Gastrocnemius medialis (tissue), 4 donors: Measurements from ENCODE around the gene ZNF586.

ENCODE experiments used
- POLR2A ChIP-seq, 2 donors: fragments of 450-650 bp; IDR thresholded peaks; one replicate each; pipeline ENCODE4 v1.6.1; 2017; ENCODE audit warnings: antibody characterized with exemption in 2 of 2, mild to moderate bottlenecking in 2 of 2, moderate library complexity in 2 of 2
- TF ChIP-seq, protein P1 (sequence below), 5 experiments: fragments of 450-650 bp in 3 of 5; fragments of 200-600 bp in 2 of 5; sonication (generic) in 2 of 5; IDR thresholded peaks in 4 of 5; conservative IDR thresholded peaks in 1 of 5; 1 replicate in 4 of 5; 2 replicates in 1 of 5; pipeline ENCODE4 v1.5.1; 2016 to 2019; ENCODE audit warnings: antibody characterized with exemption in 5 of 5, mild to moderate bottlenecking in 3 of 5, moderate library complexity in 3 of 5

DNA sequence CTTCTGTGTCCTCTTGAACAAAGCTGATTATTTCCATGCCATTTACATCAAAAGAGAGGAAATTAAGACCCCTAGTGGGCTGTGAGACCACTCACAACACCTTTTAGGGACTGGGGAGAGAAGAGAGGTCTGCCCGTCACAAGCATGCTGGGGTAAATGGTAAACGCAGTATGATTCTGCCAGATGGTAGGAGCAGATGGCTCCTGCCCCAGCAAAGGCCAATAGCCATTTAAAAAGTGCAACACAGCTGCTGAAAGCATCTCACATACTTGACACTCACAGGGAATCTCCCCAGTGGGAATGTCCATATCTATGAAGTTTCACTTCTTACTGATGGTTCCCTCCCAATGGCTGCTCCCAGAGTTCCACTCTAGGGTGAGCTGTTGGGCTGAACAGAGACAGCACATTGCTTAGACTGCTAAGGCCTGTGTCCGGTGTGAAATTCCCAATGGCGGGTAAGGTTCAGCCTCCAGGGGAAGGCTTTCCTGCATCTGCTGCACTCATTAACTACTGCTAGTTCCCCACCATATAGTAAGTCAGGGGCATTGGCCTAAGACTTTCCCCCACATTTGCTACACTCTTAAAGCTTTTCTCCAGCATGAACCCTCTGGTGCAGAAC is 49.5 kb upstream of the ZNF586 start:
- TF ChIP-seq, protein P1, sequence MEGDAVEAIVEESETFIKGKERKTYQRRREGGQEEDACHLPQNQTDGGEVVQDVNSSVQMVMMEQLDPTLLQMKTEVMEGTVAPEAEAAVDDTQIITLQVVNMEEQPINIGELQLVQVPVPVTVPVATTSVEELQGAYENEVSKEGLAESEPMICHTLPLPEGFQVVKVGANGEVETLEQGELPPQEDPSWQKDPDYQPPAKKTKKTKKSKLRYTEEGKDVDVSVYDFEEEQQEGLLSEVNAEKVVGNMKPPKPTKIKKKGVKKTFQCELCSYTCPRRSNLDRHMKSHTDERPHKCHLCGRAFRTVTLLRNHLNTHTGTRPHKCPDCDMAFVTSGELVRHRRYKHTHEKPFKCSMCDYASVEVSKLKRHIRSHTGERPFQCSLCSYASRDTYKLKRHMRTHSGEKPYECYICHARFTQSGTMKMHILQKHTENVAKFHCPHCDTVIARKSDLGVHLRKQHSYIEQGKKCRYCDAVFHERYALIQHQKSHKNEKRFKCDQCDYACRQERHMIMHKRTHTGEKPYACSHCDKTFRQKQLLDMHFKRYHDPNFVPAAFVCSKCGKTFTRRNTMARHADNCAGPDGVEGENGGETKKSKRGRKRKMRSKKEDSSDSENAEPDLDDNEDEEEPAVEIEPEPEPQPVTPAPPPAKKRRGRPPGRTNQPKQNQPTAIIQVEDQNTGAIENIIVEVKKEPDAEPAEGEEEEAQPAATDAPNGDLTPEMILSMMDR (IDR thresholded peaks at IDR 0.05 in 4 of 5, conservative IDR thresholded peaks at IDR 0.05 in 1 of 5): no peak
- TF ChIP-seq POLR2A (IDR thresholded peaks at IDR 0.05): no peak
